Chondrocyte (in vitro differentiated cells): Measurements from ENCODE around the gene LAPTM5. TPM values are rescaled to one million over a fixed set of nuclear protein-coding genes. Genes with fewer than 3 reads are reported as not detected.

Source experiments
- DNase-seq: peaks from one replicate; pipeline ENCODE4 v3.0.0; 2021; ENCODE audit warnings: mixed read lengths, low spot score
- H3K27ac Mint-ChIP-seq: one replicate; pipeline ENCODE4 v1.8.0; 2021; ENCODE audit warnings: mild to moderate bottlenecking, moderate library complexity, mixed read lengths; ENCODE audit not compliant: unreplicated experiment
- H3K27me3 Mint-ChIP-seq: 2 replicates; pipeline ENCODE4 v1.8.0; 2021; ENCODE audit warnings: low read depth, mixed read lengths
- H3K36me3 Mint-ChIP-seq: 2 replicates; pipeline ENCODE4 v1.8.0; 2021; ENCODE audit warnings: low read depth, mixed read lengths
- H3K4me1 Mint-ChIP-seq: 2 replicates; pipeline ENCODE4 v1.8.0; 2021; ENCODE audit warnings: low read depth, mild to moderate bottlenecking, mixed read lengths
- H3K4me3 Mint-ChIP-seq: one replicate; pipeline ENCODE4 v1.8.0; 2021; ENCODE audit warnings: mild to moderate bottlenecking, moderate library complexity, mixed read lengths; ENCODE audit not compliant: unreplicated experiment
- H3K9me3 Mint-ChIP-seq: 2 replicates; pipeline ENCODE4 v1.8.0; 2021; ENCODE audit warnings: low read depth, mixed read lengths
- total RNA-seq: library from RNA; stranded (reverse); gene quantifications from 3 replicates; pipeline ENCODE4 v1.2.1, GENCODE V29; 2021
- TF ChIP-seq, protein P1 (sequence below): fragments of 200-600 bp; sonication (generic); IDR thresholded peaks from 2 replicates; pipeline ENCODE4 v1.5.0; 2021; ENCODE audit warnings: antibody characterized with exemption, mild to moderate bottlenecking, moderate library complexity

Gene LAPTM5
- total RNA-seq, 1 donor from 2014 or later: not detected

DNA sequence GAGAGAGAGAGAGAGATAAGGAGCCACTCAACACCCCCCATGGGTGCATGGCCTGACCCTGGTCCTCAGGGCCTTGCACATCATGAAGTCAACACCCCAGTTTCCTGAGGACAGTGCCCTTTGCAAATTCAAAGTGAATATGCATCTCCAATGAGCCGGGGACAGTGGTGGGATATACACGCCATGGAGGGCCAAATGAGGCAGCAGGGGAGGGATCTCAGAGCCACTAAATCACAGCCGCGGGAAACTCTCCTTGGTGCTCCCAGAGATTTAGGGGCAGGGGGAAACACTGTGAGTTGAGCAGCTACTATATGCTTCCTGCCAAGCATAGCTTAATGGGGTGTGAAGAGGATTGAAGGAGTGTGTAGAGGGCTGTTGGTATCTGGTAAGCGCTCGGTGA, 69.7 kb downstream of the LAPTM5 start:
- H3K4me3 Mint-ChIP-seq: no peak overlapping the region
- H3K27ac Mint-ChIP-seq: no peak overlapping the region
- no peak for DNase-seq
- H3K4me1 Mint-ChIP-seq: peaks cover 3% of the 10 kb centered on the region
- H3K36me3 Mint-ChIP-seq: no peaks in the 10 kb centered on the region
- TF ChIP-seq, protein P1, sequence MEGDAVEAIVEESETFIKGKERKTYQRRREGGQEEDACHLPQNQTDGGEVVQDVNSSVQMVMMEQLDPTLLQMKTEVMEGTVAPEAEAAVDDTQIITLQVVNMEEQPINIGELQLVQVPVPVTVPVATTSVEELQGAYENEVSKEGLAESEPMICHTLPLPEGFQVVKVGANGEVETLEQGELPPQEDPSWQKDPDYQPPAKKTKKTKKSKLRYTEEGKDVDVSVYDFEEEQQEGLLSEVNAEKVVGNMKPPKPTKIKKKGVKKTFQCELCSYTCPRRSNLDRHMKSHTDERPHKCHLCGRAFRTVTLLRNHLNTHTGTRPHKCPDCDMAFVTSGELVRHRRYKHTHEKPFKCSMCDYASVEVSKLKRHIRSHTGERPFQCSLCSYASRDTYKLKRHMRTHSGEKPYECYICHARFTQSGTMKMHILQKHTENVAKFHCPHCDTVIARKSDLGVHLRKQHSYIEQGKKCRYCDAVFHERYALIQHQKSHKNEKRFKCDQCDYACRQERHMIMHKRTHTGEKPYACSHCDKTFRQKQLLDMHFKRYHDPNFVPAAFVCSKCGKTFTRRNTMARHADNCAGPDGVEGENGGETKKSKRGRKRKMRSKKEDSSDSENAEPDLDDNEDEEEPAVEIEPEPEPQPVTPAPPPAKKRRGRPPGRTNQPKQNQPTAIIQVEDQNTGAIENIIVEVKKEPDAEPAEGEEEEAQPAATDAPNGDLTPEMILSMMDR: no peak
- H3K27me3 Mint-ChIP-seq: peaks cover 75% of the 10 kb centered on the region
- H3K9me3 Mint-ChIP-seq: no peaks in the 10 kb centered on the region

DNA sequence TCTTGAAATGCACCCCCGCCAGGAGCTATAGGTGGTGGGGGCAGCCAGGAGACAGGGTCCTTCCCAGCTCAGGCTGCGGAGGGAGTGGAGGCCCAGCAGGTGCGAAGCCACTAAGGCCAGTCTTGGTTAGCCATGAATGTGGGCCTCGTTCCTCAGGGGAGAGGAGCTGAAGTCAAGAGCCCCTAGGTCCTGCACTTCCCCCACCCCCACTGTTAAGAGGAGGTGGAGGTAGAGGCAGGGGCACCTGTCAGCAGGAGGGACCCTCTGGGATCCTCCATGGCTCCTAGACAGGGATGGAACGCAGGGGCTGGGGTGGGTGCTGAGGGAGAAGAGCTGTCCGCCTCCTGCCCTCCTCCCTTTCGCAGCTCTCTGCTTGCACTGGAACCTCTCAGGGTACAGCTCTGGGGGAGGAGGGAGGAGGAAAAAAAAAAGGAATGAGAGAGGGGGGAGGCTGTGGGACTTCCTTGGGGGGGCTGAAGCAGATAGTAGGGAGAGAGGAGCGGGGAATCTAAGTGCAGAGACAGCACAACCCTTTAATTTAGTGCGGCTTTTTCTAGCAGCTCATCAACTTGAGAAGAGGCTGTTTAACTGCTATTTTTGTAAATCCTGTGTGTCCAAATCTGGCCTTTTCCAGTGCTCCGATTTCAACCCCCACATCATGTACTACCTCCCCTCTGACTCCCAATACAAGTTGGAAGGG, 71.2 kb downstream of the LAPTM5 start:
- H3K27me3 Mint-ChIP-seq: peaks cover 76% of the 10 kb centered on the region
- TF ChIP-seq, protein P1: no peak

DNA sequence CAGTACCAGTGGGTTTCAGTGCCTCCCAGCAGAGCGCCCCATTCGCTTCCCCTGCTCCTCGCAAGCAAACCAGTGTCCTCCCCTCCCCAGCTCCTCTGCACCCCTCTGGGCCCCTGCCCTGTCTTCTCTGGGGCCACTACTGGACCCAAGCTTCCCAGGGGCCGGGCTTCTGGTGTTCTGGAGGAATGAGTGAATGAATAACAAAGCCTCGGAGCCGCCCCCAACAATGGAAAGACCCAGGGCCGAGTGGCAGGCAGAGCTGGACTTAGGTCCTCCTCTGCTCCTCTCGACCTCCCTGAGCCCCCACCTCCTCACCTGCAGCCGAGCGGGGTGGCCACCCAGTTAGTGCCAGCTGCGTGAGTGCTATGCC, 71.8 kb downstream of the LAPTM5 start:
- TF ChIP-seq, protein P1: no peak
- H3K27me3 Mint-ChIP-seq: peaks cover 75% of the 10 kb centered on the region
- no peak overlapping the region for H3K4me3 Mint-ChIP-seq
- H3K27ac Mint-ChIP-seq: no peak overlapping the region
- DNase-seq: no peak
- peaks cover 3% of the 10 kb centered on the region for H3K4me1 Mint-ChIP-seq
- no peaks in the 10 kb centered on the region for H3K36me3 Mint-ChIP-seq
- no peaks in the 10 kb centered on the region for H3K9me3 Mint-ChIP-seq

More for the DNA sequence above, 71.2 kb downstream of the LAPTM5 start:
- Mint-ChIP-seq H3K36me3 (no peaks in the 10 kb centered on the region), H3K9me3 (no peaks in the 10 kb centered on the region), H3K4me3 (no peak overlapping the region), H3K4me1 (peaks cover 3% of the 10 kb centered on the region), H3K27ac (no peak overlapping the region)
- DNase-seq: no peak

DNA sequence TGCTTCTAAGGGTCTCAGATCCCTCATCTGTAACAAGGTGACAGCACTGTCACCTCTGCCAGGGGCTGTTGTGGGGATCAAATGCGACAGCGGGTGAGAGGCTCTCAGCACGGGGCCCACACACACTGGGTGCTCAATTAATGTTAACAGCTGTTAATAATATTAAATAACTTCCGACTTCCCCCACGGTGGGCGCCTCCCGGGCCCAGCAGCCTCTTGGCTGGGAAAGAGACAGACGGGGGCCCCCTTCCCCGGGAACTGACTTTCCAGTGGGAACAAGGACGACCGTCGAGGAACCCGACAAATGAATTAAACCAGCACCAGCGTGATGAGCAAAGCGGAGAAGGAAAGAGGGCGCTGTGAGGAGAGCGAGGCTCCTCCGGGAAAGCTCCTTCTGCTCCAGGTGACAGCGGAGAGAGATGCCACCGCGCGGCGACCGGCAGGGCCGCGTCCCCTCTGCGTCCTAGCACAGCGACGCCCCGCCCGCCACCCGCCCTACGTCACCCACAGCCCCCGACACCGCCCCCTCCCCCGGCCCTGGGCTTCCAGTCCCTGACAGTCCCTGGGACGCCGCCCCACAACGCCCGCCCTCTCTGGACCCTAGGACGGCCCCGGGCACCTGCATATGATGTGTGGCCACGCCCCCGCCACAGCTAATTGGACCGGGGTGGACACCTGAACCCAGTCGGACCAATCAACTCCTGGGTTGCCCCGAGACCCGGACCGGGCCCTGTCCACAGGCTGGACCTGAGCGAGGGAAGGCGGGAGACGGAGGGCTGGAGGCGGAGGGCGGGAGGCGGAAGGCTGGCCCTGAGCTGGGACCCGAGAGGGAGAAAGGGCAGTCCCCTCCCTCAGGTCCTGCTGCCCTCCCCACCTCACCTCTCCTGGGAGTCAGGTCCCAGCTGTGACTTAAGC, 72.4 kb downstream of the LAPTM5 start:
- no peak overlapping the region for H3K27ac Mint-ChIP-seq
- H3K9me3 Mint-ChIP-seq: no peaks in the 10 kb centered on the region
- no peaks in the 10 kb centered on the region for H3K36me3 Mint-ChIP-seq
- TF ChIP-seq, protein P1: peak; percentile 24
- H3K27me3 Mint-ChIP-seq: peaks cover 75% of the 10 kb centered on the region
- peaks cover 3% of the 10 kb centered on the region for H3K4me1 Mint-ChIP-seq
- H3K4me3 Mint-ChIP-seq: no peak overlapping the region
- peak; percentile 53 for DNase-seq

DNA sequence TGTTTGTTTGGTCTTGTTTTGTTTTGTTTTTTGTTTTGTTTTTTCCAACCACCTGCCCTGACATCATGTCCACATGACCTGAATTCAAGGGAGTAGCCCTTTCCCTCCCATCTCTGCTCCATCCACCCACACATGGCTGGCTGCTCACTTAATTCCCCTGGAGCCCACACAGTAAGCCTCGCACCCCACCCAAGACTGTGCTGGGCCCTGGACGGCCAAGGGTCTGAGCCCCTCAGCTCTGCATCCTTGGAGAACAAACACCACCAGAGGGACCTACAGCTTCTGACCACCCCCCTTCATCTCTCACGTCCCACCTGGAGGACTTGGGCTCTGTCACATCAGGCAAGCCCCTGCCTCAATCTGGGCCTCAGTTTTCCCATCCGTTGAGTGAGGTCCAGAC, 73.3 kb downstream of the LAPTM5 start:
- H3K36me3 Mint-ChIP-seq: no peaks in the 10 kb centered on the region
- TF ChIP-seq, protein P1: no peak
- peak; percentile 56 for DNase-seq
- H3K27me3 Mint-ChIP-seq: peaks cover 67% of the 10 kb centered on the region
- no peaks in the 10 kb centered on the region for H3K9me3 Mint-ChIP-seq
- no peak overlapping the region for H3K4me3 Mint-ChIP-seq
- no peaks in the 10 kb centered on the region for H3K4me1 Mint-ChIP-seq
- no peak overlapping the region for H3K27ac Mint-ChIP-seq
